OCI-LY1 (cell line): ENCODE results near the gene HTR4.

Experiments used
- H2AFZ ChIP-seq: fragments of 200-600 bp; sonication (generic), shearing (Covaris generic); 2 replicates; pipeline ENCODE4 v1.6.0; 2014; ENCODE audit warnings: antibody characterized with exemption, mild to moderate bottlenecking, low read length
- H3F3A ChIP-seq: fragments of 200-600 bp; sonication (generic), shearing (Covaris generic); 2 replicates; pipeline ENCODE4 v1.6.0; 2014; ENCODE audit warnings: mild to moderate bottlenecking, antibody characterized with exemption, low read length, moderate library complexity; ENCODE audit not compliant: insufficient read depth
- H3K27ac ChIP-seq: fragments of 200-600 bp; sonication (generic); 2 replicates; pipeline ENCODE4 v1.5.1; 2014; ENCODE audit warnings: low read length, mixed run types, mild to moderate bottlenecking, low read depth; ENCODE audit not compliant: poor library complexity, severe bottlenecking
- H3K27me3 ChIP-seq: fragments of 200-600 bp; sonication (generic); 2 replicates; pipeline ENCODE4 v1.6.0; 2014; ENCODE audit warnings: antibody characterized with exemption, mild to moderate bottlenecking, low read length, moderate library complexity; ENCODE audit not compliant: insufficient read depth
- H3K36me3 ChIP-seq: fragments of 200-600 bp; sonication (generic); 2 replicates; pipeline ENCODE4 v1.6.1; 2014; ENCODE audit warnings: mild to moderate bottlenecking, antibody characterized with exemption, low read length, moderate library complexity, mixed read lengths; ENCODE audit not compliant: insufficient read depth
- H3K4me1 ChIP-seq: fragments of 200-600 bp; sonication (generic); 2 replicates; pipeline ENCODE4 v1.5.1; 2014; ENCODE audit warnings: mild to moderate bottlenecking, low read length, moderate library complexity; ENCODE audit not compliant: insufficient read depth, severe bottlenecking
- H3K4me2 ChIP-seq: fragments of 200-600 bp; sonication (generic), shearing (Covaris generic); 2 replicates; pipeline ENCODE4 v1.6.1; 2014; ENCODE audit warnings: low read length
- H3K4me3 ChIP-seq: fragments of 200-600 bp; sonication (generic); 2 replicates; pipeline ENCODE4 v1.5.1; 2014; ENCODE audit warnings: low read length, low read depth, mild to moderate bottlenecking, mixed read lengths; ENCODE audit not compliant: poor library complexity, severe bottlenecking
- H3K79me2 ChIP-seq: fragments of 200-600 bp; shearing (Covaris generic); 2 replicates; pipeline ENCODE4 v1.6.1; 2016; ENCODE audit warnings: mixed run types, low read length, mixed read lengths; ENCODE audit not compliant: insufficient read depth
- H3K9ac ChIP-seq: fragments of 200-600 bp; sonication (generic), shearing (Covaris generic); 2 replicates; pipeline ENCODE4 v1.6.1; 2014; ENCODE audit warnings: mild to moderate bottlenecking, low read length, mixed read lengths
- H3K9me2 ChIP-seq: fragments of 200-600 bp; sonication (generic), shearing (Covaris generic); 2 replicates; pipeline ENCODE4 v1.6.1; 2014; ENCODE audit warnings: low read depth, mild to moderate bottlenecking, low read length, mixed read lengths
- H3K9me3 ChIP-seq: fragments of 200-600 bp; shearing (Covaris generic); 2 replicates; pipeline ENCODE4 v1.6.1; 2014; ENCODE audit warnings: low read length, mixed read lengths
- H4K20me1 ChIP-seq: fragments of 200-600 bp; sonication (generic), shearing (Covaris generic); 2 replicates; pipeline ENCODE4 v1.6.0; 2016; ENCODE audit warnings: mild to moderate bottlenecking, low read length; ENCODE audit not compliant: insufficient read depth
- EZH2 ChIP-seq: fragments of 200-600 bp; sonication (generic), shearing (Covaris generic); IDR thresholded peaks from 2 replicates; pipeline ENCODE4 v1.8.0; 2017; ENCODE audit warnings: borderline replicate concordance, mixed run types, mild to moderate bottlenecking, antibody characterized with exemption, low read length, moderate library complexity, mixed read lengths
- TF ChIP-seq, protein P1 (sequence below): fragments of 200-600 bp; sonication (generic), shearing (Covaris generic); IDR thresholded peaks from 2 replicates; pipeline ENCODE4 v1.5.1; 2017; ENCODE audit warnings: mild to moderate bottlenecking, antibody characterized with exemption, low read length, moderate library complexity, mixed read lengths

The HTR4 gene

DNA sequence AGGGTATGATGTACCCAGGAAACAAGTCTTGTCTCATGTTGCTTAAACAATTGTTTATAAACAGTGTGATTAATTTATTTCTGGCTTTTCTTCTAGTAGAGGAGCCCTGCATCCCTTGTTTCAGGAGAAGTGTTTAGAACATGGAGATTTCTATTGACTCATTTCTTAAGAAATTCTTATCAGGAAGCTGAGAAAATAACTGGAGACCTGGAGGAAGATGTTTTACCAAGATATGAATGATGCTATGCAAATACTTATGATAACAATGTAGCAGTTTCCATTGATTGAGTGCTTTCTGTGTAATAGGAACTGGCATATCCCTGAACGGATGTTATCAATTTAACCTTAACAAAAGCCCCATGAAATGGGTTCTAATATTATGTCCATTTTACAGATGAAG lies 162.0 kb downstream of the HTR4 start:
- Histone ChIP-seq H3K4me2 (no peak overlapping the region), H3K9ac (no peak overlapping the region), H4K20me1 (no peaks in the 10 kb centered on the region), H3K79me2 (no peaks in the 10 kb centered on the region), H3K4me3 (no peak overlapping the region), H2AFZ (no peak overlapping the region), H3K9me2 (no peaks in the 10 kb centered on the region), H3F3A (no peaks in the 10 kb centered on the region), H3K27me3 (no peaks in the 10 kb centered on the region), H3K9me3 (no peaks in the 10 kb centered on the region), H3K27ac (no peak overlapping the region), H3K36me3 (no peaks in the 10 kb centered on the region), H3K4me1 (no peaks in the 10 kb centered on the region)
- no peak for TF ChIP-seq EZH2
- TF ChIP-seq, protein P1, sequence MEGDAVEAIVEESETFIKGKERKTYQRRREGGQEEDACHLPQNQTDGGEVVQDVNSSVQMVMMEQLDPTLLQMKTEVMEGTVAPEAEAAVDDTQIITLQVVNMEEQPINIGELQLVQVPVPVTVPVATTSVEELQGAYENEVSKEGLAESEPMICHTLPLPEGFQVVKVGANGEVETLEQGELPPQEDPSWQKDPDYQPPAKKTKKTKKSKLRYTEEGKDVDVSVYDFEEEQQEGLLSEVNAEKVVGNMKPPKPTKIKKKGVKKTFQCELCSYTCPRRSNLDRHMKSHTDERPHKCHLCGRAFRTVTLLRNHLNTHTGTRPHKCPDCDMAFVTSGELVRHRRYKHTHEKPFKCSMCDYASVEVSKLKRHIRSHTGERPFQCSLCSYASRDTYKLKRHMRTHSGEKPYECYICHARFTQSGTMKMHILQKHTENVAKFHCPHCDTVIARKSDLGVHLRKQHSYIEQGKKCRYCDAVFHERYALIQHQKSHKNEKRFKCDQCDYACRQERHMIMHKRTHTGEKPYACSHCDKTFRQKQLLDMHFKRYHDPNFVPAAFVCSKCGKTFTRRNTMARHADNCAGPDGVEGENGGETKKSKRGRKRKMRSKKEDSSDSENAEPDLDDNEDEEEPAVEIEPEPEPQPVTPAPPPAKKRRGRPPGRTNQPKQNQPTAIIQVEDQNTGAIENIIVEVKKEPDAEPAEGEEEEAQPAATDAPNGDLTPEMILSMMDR: no peak

DNA sequence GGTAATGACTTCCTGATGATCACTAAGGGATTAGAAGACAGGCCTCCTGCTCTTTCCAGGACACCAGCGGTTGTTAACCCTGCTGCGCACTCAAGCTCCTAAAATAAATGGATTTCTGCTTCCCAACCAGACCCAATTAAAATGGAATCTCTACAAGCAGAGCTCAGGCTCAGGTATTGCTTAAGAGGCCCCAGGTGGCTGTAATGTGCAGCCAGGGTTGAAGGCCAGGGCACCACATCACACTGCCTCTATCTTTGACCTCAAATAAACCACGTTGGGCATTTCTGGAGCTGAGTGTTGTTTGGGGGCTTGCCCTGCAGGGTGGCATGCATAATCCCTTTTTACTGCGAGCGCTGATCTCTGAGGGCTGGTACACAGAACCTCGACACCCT lies 162.5 kb downstream of the HTR4 start:
- H3K9ac ChIP-seq: no peak overlapping the region
- H3K9me3 ChIP-seq: no peaks in the 10 kb centered on the region
- H3K4me1 ChIP-seq: no peaks in the 10 kb centered on the region
- no peak overlapping the region for H3K4me2 ChIP-seq
- no peaks in the 10 kb centered on the region for H3K79me2 ChIP-seq
- no peaks in the 10 kb centered on the region for H3K9me2 ChIP-seq
- H3K36me3 ChIP-seq: no peaks in the 10 kb centered on the region
- H3F3A ChIP-seq: no peaks in the 10 kb centered on the region
- H2AFZ ChIP-seq: no peak overlapping the region
- H3K27ac ChIP-seq: no peak overlapping the region
- no peaks in the 10 kb centered on the region for H4K20me1 ChIP-seq
- H3K4me3 ChIP-seq: no peak overlapping the region
- TF ChIP-seq EZH2: no peak
- H3K27me3 ChIP-seq: no peaks in the 10 kb centered on the region

DNA sequence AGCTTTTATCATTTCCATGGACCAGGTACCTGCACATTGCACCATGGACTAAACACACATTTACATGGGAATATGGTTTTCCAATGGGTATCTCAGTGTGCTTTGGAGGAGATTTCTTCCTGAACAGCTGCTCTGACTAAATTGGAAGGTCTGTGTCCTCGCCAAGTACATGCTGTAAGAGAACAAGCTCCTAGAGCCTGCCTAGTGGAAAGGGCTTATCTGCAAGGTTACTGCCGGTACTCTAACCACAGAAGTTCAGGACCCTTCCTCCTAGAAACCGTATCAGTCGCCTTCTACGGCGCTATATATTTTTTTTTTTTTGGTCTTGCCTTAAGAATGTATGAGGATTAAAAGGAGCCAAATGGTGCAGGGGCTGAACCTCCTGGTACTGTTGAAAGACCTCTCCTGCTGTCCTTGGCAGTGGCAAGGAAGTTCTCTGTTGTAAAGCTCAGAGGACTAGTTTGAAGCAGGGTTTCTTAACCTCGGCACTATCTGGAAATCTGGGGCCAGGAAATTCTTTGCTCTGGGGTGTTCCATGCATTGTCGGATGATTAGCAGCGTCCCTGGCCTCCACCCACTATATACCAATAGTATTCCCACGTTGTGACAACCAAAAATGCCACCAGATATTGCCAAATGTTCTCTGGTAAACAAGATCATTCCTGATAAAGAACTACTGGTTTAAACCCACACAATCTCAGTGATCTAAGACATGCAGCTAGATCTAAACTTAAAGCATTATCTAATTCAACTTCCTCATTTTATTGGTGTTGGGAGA lies 163.1 kb downstream of the HTR4 start:
- no peaks in the 10 kb centered on the region for H3K9me2 ChIP-seq
- H3K79me2 ChIP-seq: no peaks in the 10 kb centered on the region
- no peaks in the 10 kb centered on the region for H3K9me3 ChIP-seq
- H3K27me3 ChIP-seq: no peaks in the 10 kb centered on the region
- no peaks in the 10 kb centered on the region for H3K36me3 ChIP-seq
- H3K4me1 ChIP-seq: no peaks in the 10 kb centered on the region
- H3F3A ChIP-seq: no peaks in the 10 kb centered on the region
- no peak overlapping the region for H3K4me3 ChIP-seq
- H2AFZ ChIP-seq: no peak overlapping the region
- no peak for TF ChIP-seq EZH2
- no peak overlapping the region for H3K9ac ChIP-seq
- no peak overlapping the region for H3K4me2 ChIP-seq
- no peaks in the 10 kb centered on the region for H4K20me1 ChIP-seq
- no peak overlapping the region for H3K27ac ChIP-seq

DNA sequence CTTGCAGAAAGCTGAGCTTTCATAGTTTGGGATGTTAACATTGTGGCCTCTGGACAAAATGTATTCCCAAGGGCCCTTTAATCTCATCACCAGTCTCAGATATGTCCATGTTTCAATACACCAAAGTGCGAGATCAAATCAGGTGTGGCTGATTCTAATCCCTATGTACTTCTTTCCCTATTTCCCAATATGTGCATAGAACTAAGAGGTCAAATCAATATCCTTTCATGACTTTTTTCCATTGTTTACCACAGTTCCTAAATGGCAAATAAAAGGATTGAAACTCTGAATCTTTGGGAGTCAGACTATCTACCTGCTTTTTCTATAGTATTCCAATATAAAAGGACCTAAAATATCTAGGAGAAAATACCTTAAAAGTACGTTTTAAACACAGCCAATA lies 165.6 kb downstream of the HTR4 start:
- H3K27ac ChIP-seq: no peak overlapping the region
- H3K9ac ChIP-seq: no peak overlapping the region
- no peaks in the 10 kb centered on the region for H3K36me3 ChIP-seq
- no peaks in the 10 kb centered on the region for H3K4me1 ChIP-seq
- TF ChIP-seq EZH2: no peak
- TF ChIP-seq, protein P1: no peak
- H3K9me2 ChIP-seq: no peaks in the 10 kb centered on the region
- no peaks in the 10 kb centered on the region for H3K27me3 ChIP-seq
- no peak overlapping the region for H2AFZ ChIP-seq
- H3K4me2 ChIP-seq: no peak overlapping the region
- H3K4me3 ChIP-seq: no peak overlapping the region
- no peaks in the 10 kb centered on the region for H4K20me1 ChIP-seq
- H3K9me3 ChIP-seq: no peaks in the 10 kb centered on the region
- H3F3A ChIP-seq: no peaks in the 10 kb centered on the region
- H3K79me2 ChIP-seq: no peaks in the 10 kb centered on the region
